Regular cardiac myocyte (primary cell): ENCODE results near the gene PLTP. TPM values are rescaled to one million over a fixed set of nuclear protein-coding genes. Genes with fewer than 3 reads are reported as not detected.

Source experiments
- total RNA-seq: library from RNA; depleted of rRNA; stranded (reverse); fragments of >200 nt; gene quantifications from 2 replicates; pipeline ENCODE4 v1.2.3, GENCODE V29; 2014

The PLTP gene
- total RNA-seq: 4.0 and 23.4 TPM in 2 replicates

GRCh38 chr20:45911486-45912343 lies at the start of gene PLTP:
PLTP (minus strand) TSS chr20:45912155; CDS start chr20:45911452, 703 bp downstream.

DNA sequence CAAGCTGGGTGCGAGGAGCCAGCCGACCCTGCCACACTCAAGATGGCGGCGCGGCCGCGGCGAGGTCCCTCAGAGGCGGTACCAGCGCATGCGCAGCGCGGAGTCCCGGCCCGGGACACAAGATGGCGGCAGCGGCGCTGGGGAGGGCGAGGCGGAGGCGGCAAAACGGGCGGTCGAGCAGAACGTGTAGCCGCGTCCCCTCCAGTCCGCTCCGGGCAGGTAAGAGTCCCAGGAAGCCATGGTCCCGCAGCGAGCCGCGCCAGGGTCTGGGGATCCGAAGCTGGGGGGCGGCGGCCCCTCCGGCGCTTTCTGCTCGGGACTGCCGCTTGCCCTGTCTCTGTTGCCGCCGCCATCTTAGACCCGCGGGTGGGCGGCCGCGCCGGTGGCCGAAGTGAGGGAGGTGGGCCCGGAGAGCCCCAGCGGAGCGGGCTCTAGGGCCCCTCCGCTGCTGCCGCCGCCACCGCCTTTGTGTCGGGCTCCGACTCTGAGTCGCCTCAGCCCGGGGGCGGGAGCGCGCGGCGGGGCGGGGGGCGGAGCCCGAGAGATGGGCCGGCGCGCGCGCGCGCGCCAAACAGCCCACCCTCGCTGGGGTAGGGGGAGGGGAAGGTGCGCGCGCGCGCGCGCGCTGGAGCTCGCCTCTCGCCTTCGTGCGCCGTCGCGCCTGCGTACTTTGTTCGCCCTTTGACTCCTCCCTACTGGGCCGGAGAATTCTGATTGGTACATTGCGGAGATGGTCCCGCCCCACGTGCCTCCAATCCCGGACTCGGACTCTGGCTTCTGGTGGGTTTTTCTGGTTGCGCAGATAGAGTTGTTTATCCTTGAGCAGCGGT lies 22.8 kb upstream of the PLTP start, which contains the start of gene PCIF1:
Gene PCIF1 (plus strand): TSS at position 98 of the 830 bp plus-strand sequence. CDS start 4,317 bp downstream, outside the sequence.

GRCh38 chr20:45890985-45891983 lies 20.7 kb downstream of the PLTP start, which contains the start of the genes CTSA and NEURL2:
CTSA (plus strand) TSS chr20:45891335; CDS start chr20:45891569, 234 bp downstream.
NEURL2 (minus strand) TSS chr20:45891208; CDS start chr20:45890991, 217 bp downstream.

GRCh38 chr20:45887346-45887715 lies 24.6 kb downstream of the PLTP start, which contains the start of gene SPATA25:
SPATA25 (minus strand) TSS chr20:45887622; CDS start chr20:45887590, 32 bp downstream.

DNA sequence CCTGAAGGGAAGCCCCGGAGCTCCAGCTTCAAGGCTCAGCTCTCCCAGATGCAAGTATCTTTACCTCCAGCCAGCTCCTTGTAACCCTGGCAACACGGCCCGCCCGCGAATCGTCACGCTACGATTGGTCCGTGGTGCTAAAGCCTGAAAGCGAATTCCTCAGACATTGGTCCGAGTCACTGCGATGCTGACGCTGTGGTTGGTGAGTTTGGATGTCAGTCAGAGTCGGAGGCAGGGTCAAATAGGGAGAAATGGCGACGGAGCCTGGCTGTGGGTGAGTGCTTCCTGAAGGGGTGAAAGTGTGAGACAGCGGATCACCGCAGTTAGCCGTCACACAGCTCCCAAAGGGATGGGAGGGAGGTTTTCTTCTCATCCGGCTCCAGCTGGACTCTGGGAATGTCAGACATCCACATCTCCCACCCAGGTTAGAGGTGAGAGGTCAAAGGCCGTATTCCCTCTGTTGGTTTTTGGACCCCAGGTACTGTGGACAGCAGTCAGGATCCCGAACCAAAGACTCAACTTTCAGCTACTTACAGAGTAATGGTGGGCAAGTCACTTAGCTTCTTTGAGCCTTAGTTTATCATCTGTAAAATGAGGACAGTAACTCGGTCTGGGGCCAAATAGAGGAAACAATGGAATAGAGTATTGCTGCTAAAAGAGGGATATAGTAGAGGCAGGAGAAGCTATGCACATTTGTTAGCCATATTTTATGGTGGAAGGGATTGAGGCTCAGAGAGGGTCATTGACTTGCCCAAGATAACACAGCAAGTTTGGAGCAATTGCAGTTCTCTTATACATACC lies 30.8 kb downstream of the PLTP start, which contains the start of gene ZSWIM1:
Gene ZSWIM1 (plus strand): TSS at position 240 of the 801 bp plus-strand sequence. CDS start 1,366 bp downstream, outside the sequence.

GRCh38 chr20:45857114-45857881 lies 54.7 kb downstream of the PLTP start, which contains the start of the genes ACOT8 and ZSWIM3:
ACOT8 (minus strand) TSS chr20:45857392; CDS start chr20:45857315, 77 bp downstream.
ZSWIM3 (plus strand) TSS chr20:45857614; CDS start chr20:45857826, 212 bp downstream.

Other genes starting within 250 kb of the PLTP start
- gene WFDC11, start 241.9 kb downstream of the PLTP start, total RNA-seq: not detected in 2 replicates
- not detected in 2 replicates for gene WFDC13, start 210.1 kb downstream of the PLTP start, total RNA-seq
- gene WFDC10B, start 207.1 kb downstream of the PLTP start, total RNA-seq: not detected in 2 replicates
- not detected in 2 replicates for gene SPINT4, start 189.8 kb downstream of the PLTP start, total RNA-seq
- 0.19 and 0.56 TPM in 2 replicates for gene WFDC3, start 120.3 kb downstream of the PLTP start, total RNA-seq
- gene DNTTIP1, start 120.2 kb downstream of the PLTP start, total RNA-seq: 8.7 and 25.9 TPM in 2 replicates
- 7.9 and 46.4 TPM in 2 replicates for gene UBE2C, start 99.5 kb downstream of the PLTP start, total RNA-seq
- gene TNNC2, start 84.8 kb downstream of the PLTP start, total RNA-seq: 0.56 TPM in 1 of 2 replicates, not detected in the other
- 33.4 and 44.0 TPM in 2 replicates for gene SNX21, start 78.4 kb downstream of the PLTP start, total RNA-seq
- gene ACOT8, start 54.8 kb downstream of the PLTP start, total RNA-seq: 33.4 and 35.5 TPM in 2 replicates
- 3.7 and 5.4 TPM in 2 replicates for gene ZSWIM3, start 54.5 kb downstream of the PLTP start, total RNA-seq
- gene ZSWIM1, start 30.9 kb downstream of the PLTP start, total RNA-seq: 3.4 and 4.4 TPM in 2 replicates
- gene SPATA25, start 24.5 kb downstream of the PLTP start, total RNA-seq: 0.19 and 0.28 TPM in 2 replicates
- gene NEURL2, start 20.9 kb downstream of the PLTP start, total RNA-seq: 1.5 and 5.1 TPM in 2 replicates
- 27.8 and 68.8 TPM in 2 replicates for gene CTSA, start 20.8 kb downstream of the PLTP start, total RNA-seq
- gene PCIF1, start 22.5 kb upstream of the PLTP start, total RNA-seq: 5.9 and 6.7 TPM in 2 replicates
- 10.1 and 10.9 TPM in 2 replicates for gene ZNF335, start 60.0 kb upstream of the PLTP start, total RNA-seq
- not detected in 2 replicates for gene MMP9, start 96.8 kb upstream of the PLTP start, total RNA-seq
- 0.85 TPM in 1 of 2 replicates, not detected in the other for gene SLC12A5, start 117.1 kb upstream of the PLTP start, total RNA-seq
- gene NCOA5, start 177.8 kb upstream of the PLTP start, total RNA-seq: 4.5 and 15.7 TPM in 2 replicates
- gene CD40, start 206.2 kb upstream of the PLTP start, total RNA-seq: 5.8 and 14.9 TPM in 2 replicates